HepG2 (cell line): Measurements from ENCODE around the gene SNRPD2.

ENCODE experiments used
- CTCF ChIP-seq: sonication (generic); formaldehyde crosslinking; IDR thresholded peaks from 2 replicates; pipeline ENCODE4 v1.5.0; 2020; ENCODE audit warnings: mild to moderate bottlenecking, missing genetic modification reagents, moderate library complexity
- EZH2 ChIP-seq: conservative IDR thresholded peaks from 2 replicates; pipeline ENCODE4 v1.6.1; 2012; ENCODE audit warnings: mild to moderate bottlenecking, low read depth, low read length, moderate library complexity
- MTF1 ChIP-seq: sonication (generic); formaldehyde crosslinking; IDR thresholded peaks from 2 replicates; pipeline ENCODE4 v1.5.0; 2020; ENCODE audit warnings: missing genetic modification reagents
- PTBP1 ChIP-seq: fragments of 200-400 bp; formaldehyde crosslinking; IDR thresholded peaks from 2 replicates; pipeline ENCODE4 v1.6.1; 2018; ENCODE audit warnings: low read length, low read depth; ENCODE audit not compliant: poor library complexity, severe bottlenecking
- SRSF9 ChIP-seq: fragments of 200-400 bp; formaldehyde crosslinking; IDR thresholded peaks from 2 replicates; pipeline ENCODE4 v1.6.1; 2018; ENCODE audit warnings: borderline replicate concordance, mild to moderate bottlenecking, low read depth, low read length; ENCODE audit not compliant: insufficient read depth, poor library complexity, severe bottlenecking
- ZBTB38 ChIP-seq: sonication (generic); formaldehyde crosslinking; IDR thresholded peaks from 2 replicates; pipeline ENCODE4 v1.5.1; 2020; ENCODE audit warnings: mild to moderate bottlenecking, missing genetic modification reagents
- ZNF276 ChIP-seq: sonication (generic); formaldehyde crosslinking; IDR thresholded peaks from 2 replicates; pipeline ENCODE4 v1.4.0; 2020; ENCODE audit warnings: mild to moderate bottlenecking, low read depth, missing genetic modification reagents
- ZNF589 ChIP-seq: sonication (generic); formaldehyde crosslinking; conservative IDR thresholded peaks from 2 replicates; pipeline ENCODE4 v1.8.0; 2022; ENCODE audit warnings: mild to moderate bottlenecking, moderate library complexity, missing genetic modification reagents
- ZNF616 ChIP-seq: sonication (generic); formaldehyde crosslinking; IDR thresholded peaks from 2 replicates; pipeline ENCODE4 v1.5.0; 2020; ENCODE audit warnings: low read depth, mild to moderate bottlenecking, missing genetic modification reagents
- ZNF776 ChIP-seq: sonication (generic); formaldehyde crosslinking; IDR thresholded peaks from 2 replicates; pipeline ENCODE4 v1.4.0; 2020; ENCODE audit warnings: mild to moderate bottlenecking, missing genetic modification reagents

- 0 out of 2 replicates have a peak, but pooled peaks have one; percentile 6 for TF ChIP-seq ZNF589 (CRISPR knock-in tag)
- no peak for TF ChIP-seq EZH2
- TF ChIP-seq ZNF276, result no peak
- TF ChIP-seq MTF1, result no peak
- TF ChIP-seq ZBTB38 (CRISPR knock-in tag), result no peak
- no peak for TF ChIP-seq ZNF616 (CRISPR knock-in tag)
- no peak for TF ChIP-seq ZNF776 (CRISPR knock-in tag)
- TF ChIP-seq PTBP1, result no peak
- TF ChIP-seq SRSF9, result no peak
- no peak for TF ChIP-seq CTCF
Measured at GRCh38 chr19:45682117-45682516, 9.6 kb downstream of the SNRPD2 start.
